ENCODE data around the gene ACCSL. TPM values are rescaled to one million over a fixed set of nuclear protein-coding genes. Genes with fewer than 3 reads are reported as not detected.

The ACCSL gene
- polyA plus RNA-seq, 1 of the 3 experiments (the other 2 are of a cell fraction) = not detected

- no peaks in the 10 kb centered on the region for H3F3A ChIP-seq (replicated peaks; ENCODE audit: insufficient read depth)
- H3K4me1 ChIP-seq (ENCODE audit: control insufficient read depth in 1 of 2, insufficient read depth in 2 of 2, low read depth in 1 of 2, low read length in 1 of 2) = peaks cover 0 to 21% of the 10 kb centered on the region in 2 experiments; a peak in 1 of 4 replicates
- H2AFZ ChIP-seq (ENCODE audit: low read depth) = no peak overlapping the region
- no peak overlapping the region for H3K27ac ChIP-seq (ENCODE audit: low read depth in 2 of 2, low read length in 1 of 2)
- H3K27me3 ChIP-seq (ENCODE audit: insufficient read depth) = no peaks in the 10 kb centered on the region
- no peak overlapping the region for H3K4me3 ChIP-seq (ENCODE audit: low read depth in 2 of 2, low read length in 1 of 2)
- no peaks in the 10 kb centered on the region for H3K9me3 ChIP-seq
- CTCF ChIA-PET = interaction anchor here (1.1 to 1.6 kb wide), 3 partner anchors 17 to 179 kb away, joined by 3 to 5 read pairs (median 4); no protein-coding TSS in a partner anchor
- no peaks in the 10 kb centered on the region for H3K79me2 ChIP-seq (ENCODE audit: insufficient read depth)
- no peaks in the 10 kb centered on the region for H4K20me1 ChIP-seq (ENCODE audit: insufficient read depth)
- POLR2A ChIA-PET = interaction anchor here (2.1 to 2.3 kb wide), 2 partner anchors 58 to 63 kb away, joined by 7 read pairs; partner anchors contain the start of gene C11orf96
- no peak overlapping the region for H3K9ac ChIP-seq
- no peaks in the 10 kb centered on the region for H3K9me2 ChIP-seq
- DNase-seq = no peak
- 67% methylated on average over 8 of the region's 10 CpGs for WGBS (ENCODE audit: low lambda C conversion rate)
- H3K36me3 ChIP-seq (replicated peaks in 1 of 2; ENCODE audit: control insufficient read depth in 1 of 2, insufficient read depth in 2 of 2, low read length in 1 of 2) = no peaks in the 10 kb centered on the region
- H3K4me2 ChIP-seq = no peak overlapping the region
- no peak for TF ChIP-seq PBX3 (IDR thresholded peaks at IDR 0.05)
- no peak for TF ChIP-seq TCF12 (IDR thresholded peaks at IDR 0.05)
- TF ChIP-seq TAF1 (IDR thresholded peaks at IDR 0.05; ENCODE audit: borderline replicate concordance, low read depth, low read length) = no peak
- no peak for TF ChIP-seq FOSL2 (IDR thresholded peaks at IDR 0.05; ENCODE audit: borderline replicate concordance, low read depth)
These were observed 43.2 kb upstream of the ACCSL start for GRCh38 chr11:44004452-44005062.

- Histone ChIP-seq H4K20me1 (ENCODE audit: insufficient read depth) (no peaks in the 10 kb centered on the region), H3K27me3 (ENCODE audit: insufficient read depth) (no peaks in the 10 kb centered on the region), H3K4me2 (no peak overlapping the region), H3K9me3 (no peaks in the 10 kb centered on the region), H3K4me3 (ENCODE audit: low read depth in 2 of 2, low read length in 1 of 2) (no peak overlapping the region), H3K27ac (ENCODE audit: low read depth in 2 of 2, low read length in 1 of 2) (no peak overlapping the region; a peak in 1 of 4 replicates), H3F3A (replicated peaks; ENCODE audit: insufficient read depth) (no peaks in the 10 kb centered on the region), H3K9ac (no peak overlapping the region), H3K79me2 (ENCODE audit: insufficient read depth) (no peaks in the 10 kb centered on the region), H2AFZ (ENCODE audit: low read depth) (no peak overlapping the region), H3K36me3 (replicated peaks in 1 of 2; ENCODE audit: control insufficient read depth in 1 of 2, insufficient read depth in 2 of 2, low read length in 1 of 2) (no peaks in the 10 kb centered on the region), H3K9me2 (no peaks in the 10 kb centered on the region), H3K4me1 (ENCODE audit: control insufficient read depth in 1 of 2, insufficient read depth in 2 of 2, low read depth in 1 of 2, low read length in 1 of 2) (peaks cover 0 to 21% of the 10 kb centered on the region in 2 experiments; a peak in 1 of 4 replicates)
- peak; percentile 62 for DNase-seq
- ChIA-PET POLR2A (interaction anchor here (1.5 to 2.3 kb wide), 3 partner anchors 58 to 63 kb away, joined by 3 to 7 read pairs (median 7); partner anchors contain the start of gene C11orf96), CTCF (interaction anchor here (0.8 to 1.7 kb wide), 5 partner anchors 19 to 180 kb away, joined by 3 to 5 read pairs (median 4); no protein-coding TSS in a partner anchor)
- 47% methylated on average over 11 of the region's 14 CpGs for WGBS (ENCODE audit: low lambda C conversion rate)
- no peak for TF ChIP-seq FOXJ3 (CRISPR knock-in tag; IDR thresholded peaks at IDR 0.05)
- 0 out of 4 replicates have a peak, but pooled peaks of 1 of the 2 experiments have one; percentile 12 for TF ChIP-seq EP300 (IDR thresholded peaks at IDR 0.05; ENCODE audit: borderline replicate concordance in 1 of 2, low read depth in 1 of 2, low read length in 1 of 2)
- TF ChIP-seq RCOR1 (IDR thresholded peaks at IDR 0.05; ENCODE audit: low read length) = no peak
- no peak for TF ChIP-seq USF1 (IDR thresholded peaks at IDR 0.05; ENCODE audit: borderline replicate concordance, low read depth)
- no peak for TF ChIP-seq REST (IDR thresholded peaks at IDR 0.05; ENCODE audit: low read depth, low read length)
- no peak for TF ChIP-seq IRF3 (IDR thresholded peaks at IDR 0.05; ENCODE audit: low read depth, low read length)
- TF ChIP-seq PBX3 (IDR thresholded peaks at IDR 0.05) = no peak
- peak; percentile 78 for TF ChIP-seq CHD2 (IDR thresholded peaks at IDR 0.05; ENCODE audit: low read length, partially characterized antibody)
These were observed 42.6 kb upstream of the ACCSL start for GRCh38 chr11:44005063-44005701.
